ENCODE data around the gene SERPINH1.

The SERPINH1 gene

GRCh38 chr11:75533896-75534258 lies 28.2 kb upstream of the SERPINH1 start:
- no peak for DNase-seq

- DNase-seq: no peak
Observed at GRCh38 chr11:75534259-75535069, 27.6 kb upstream of the SERPINH1 start.

DNA sequence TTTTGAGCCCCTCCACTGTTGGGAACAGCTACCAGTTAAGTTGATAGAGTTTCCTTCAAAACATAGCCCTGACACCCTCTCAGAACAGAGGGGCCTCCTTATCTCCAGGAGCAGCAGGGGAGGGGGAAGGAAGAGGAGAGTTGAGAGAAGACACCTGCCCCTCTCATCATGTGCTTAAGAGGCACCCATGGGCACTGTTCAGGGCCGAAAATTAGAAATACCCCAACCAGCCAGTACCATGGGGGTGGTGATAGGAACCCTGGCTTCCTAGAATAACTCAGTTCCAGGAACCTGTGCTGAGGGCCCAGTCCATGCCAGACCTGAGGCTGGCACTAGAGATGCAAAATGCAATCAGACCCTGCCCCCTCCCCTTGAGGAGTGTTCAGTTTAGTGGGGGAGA lies 27.0 kb upstream of the SERPINH1 start:
- DNase-seq: no peak

DNA sequence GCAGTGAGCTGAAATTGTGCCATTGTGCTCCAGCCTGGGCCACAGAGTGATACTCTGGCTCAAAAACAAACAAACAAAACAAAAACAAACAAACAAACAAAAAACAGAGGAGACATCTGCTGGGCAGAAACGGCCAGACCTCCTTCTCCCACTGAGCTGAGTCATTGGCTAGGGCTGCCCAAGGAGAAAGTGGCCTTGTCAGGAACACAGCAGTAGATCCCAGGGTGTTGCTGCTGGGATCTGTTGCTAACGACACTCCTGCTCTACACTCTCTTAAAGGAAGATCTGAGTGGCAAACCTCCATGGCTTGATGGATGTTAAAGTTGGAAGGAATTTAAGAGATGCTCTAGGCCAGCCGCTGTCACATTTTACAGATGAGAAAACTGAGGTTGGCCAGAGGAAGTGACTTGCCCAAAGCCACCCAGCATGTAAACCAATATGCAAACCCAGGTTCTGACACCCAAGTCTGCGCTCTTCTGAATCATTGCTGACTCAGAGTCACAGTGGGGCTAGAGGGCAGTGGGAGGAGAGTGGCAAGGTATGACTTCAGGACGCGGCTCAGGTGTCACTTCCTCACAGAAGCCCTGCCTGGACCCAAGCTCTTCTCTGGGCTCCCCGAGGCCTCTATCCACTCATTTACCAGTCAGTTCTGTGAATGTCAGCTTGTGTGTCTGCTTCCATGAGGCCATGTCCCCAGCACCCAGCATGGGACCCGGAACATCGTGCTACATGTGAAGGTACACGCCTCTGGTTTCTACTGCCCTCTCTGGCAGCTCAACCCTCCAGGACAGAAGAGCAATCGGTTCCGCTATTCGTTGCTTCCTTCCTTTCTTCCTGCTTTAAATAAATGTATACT lies 25.0 kb upstream of the SERPINH1 start:
- peak; percentile 55 to 61 for DNase-seq

GRCh38 chr11:75537740-75538139 lies 24.3 kb upstream of the SERPINH1 start:
- no peak for DNase-seq

- DNase-seq: no peak
Observed at GRCh38 chr11:75538150-75538942, 23.7 kb upstream of the SERPINH1 start.

DNA sequence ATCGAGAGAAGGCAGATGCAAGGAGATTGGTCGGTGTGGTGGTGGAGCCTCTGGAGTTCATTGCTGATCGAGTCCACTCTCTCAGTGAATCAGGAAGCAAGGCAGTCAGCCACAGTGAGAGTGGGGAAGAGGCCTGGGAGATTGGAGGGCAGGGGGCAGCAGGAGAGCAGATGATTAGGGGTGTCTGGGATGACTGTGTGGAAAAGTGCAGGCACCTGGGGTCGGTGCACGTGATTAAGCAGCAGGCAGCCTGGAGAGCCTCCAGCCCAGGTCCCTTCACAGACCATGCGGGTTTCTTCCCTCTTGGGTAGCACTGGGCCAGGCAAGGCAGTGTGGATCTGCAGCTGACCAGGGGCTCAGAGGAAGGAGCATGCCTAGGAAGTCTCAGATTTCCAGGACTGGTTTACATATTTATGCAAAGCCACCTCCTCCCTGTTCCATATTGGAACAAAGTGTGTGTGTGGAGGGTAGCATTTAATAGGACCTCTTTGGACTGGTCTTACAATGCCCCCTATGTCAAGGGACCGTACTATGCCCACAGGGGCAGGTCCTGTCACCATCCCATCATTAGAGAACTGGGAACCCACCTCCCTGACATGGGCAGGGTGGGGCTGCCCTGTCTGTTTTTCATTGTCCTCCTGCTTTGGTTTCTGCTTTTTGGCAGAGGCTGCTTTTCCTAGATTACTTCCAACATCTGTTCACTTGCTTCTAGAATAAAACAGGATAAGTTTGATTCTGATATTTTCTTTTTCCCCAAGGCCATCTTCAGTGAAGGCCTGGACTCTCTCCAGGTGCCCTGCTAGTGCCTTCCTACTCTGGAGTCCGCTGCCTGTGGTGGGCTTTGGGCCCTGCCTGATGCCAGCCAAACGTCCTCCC lies 22.4 kb upstream of the SERPINH1 start:
- no peak for DNase-seq

DNA sequence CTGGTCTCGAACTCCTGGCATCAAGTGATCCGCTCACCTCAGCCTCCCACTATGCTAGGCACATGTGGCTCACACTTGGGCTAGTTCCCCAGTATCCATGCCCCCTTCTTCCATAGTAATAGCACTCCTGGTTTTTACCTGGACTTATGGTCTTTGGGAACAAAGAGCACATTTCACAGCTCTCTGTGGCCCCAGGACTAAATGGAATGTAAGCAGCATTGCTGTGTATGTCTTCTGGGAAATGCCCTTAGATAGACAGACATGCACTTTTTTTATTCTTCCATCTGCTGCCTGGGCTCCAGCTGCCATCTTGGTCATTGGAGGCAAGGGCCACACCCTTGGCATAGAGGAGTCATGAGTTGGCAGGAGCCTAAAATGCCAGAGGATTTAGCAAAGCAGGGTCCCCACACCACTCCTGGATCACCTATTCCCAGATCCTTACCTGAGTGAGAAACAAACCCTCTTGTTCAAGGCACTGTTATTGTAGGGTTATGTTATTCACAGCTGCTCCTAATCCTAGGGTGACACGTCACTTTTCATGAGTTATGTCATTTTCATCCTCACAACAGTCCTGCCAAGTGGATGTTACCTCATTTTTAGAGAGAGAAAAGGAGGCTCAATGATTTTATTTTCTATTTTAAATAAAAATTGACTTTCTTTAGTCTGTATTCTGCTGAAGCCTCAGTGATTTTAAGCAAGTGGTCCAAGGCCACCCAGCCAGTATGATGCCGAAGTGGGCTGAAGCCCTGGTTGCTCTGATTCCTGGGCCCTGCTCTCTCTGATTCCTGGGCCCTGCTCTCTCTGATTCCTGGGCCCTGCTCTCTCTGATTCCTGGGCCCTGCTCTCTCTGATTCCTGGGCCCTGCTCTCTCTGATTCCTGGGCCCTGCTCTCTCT lies 20.6 kb upstream of the SERPINH1 start:
- DNase-seq: no peak

DNA sequence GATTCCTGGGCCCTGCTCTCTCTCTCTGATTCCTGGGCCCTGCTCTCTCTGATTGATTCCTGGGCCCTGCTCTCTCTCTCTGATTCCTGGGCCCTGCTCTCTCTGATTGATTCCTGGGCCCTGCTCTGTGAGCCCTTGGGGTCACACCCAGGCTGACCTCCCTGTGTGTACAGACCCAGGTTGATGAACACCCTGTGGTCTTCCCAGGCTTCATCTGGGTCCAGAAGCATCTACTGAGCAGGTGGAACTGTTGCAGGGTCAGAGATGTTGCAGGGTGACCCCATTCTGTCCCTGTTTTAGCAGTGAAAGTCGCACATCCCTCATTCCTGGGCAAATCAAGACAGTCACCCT lies 20.0 kb upstream of the SERPINH1 start:
- DNase-seq: no peak

DNA sequence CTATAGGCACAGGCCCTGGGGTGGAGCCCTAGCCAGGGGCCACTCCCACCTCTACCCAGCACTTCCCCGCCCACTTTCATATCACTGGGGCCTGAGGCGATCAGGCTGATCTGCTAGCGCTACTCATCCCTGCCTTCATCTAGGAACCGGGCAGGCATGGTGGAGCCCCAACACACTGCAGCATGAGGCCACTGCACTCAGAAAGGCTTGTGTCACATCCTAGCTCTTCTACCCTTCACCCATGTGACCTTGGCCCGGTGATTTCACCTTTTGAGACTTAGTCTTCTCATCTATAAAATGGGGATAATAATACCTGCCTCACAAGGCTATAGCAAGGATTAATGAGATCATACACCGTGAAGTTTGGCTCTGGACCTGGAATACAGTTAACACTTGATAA lies 18.2 kb upstream of the SERPINH1 start:
- DNase-seq: no peak

DNA sequence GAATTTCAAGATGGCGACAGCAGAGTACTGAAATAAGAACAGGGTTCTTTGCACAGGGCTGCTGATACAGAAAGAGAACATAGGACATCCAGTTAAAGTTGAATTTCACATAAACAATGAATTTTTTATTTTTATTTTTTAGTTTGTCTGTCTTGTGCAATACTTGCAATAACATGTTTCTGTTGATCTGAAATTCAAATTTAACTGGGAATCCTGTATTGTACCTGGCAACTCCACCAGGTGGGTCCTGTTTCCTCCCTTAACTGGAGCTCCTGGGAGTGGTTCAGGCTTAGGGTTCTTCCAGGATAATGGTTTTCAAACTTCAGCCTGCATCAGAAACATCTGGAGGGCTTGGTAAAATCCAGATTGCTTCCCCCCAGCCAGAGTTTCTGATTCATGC lies 14.9 kb upstream of the SERPINH1 start:
- DNase-seq: no peak

- DNase-seq: peak; percentile 41 to 58
Observed at GRCh38 chr11:75547617-75548058, 14.4 kb upstream of the SERPINH1 start.

DNA sequence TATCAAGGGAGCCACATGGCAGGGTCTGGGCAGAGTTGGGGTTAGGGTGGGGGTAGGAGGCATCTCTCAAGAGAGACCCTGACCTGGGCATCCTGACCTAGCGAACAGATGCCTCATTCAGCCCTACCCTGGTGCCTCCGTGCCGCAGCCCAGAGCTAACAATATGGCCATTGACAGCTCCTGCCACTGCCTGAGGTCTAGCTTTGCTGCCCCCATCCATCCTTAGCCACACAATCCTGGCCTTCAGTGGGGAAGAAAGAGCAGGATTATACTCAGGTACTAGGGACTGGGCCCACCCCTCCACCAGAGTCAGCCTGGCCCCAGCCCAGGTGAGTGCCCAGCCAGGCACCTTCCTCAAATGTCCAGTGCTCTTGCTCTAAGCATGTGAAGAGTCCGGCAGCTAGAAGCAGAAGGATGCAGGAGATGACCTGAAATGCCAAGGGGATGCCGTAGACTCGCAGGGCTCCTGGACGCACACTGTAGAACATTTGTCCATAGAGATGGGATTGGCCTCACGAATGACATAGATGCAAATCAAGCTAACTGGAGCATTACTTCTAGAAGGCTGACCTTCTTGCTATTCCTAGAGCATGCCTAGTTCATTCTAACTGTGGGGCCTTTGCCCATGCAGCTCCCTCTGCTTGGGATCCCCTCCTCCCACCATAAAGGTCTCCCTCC lies 13.3 kb upstream of the SERPINH1 start:
- no peak for DNase-seq

- DNase-seq: no peak
Observed at GRCh38 chr11:75549370-75549958, 12.6 kb upstream of the SERPINH1 start.

DNA sequence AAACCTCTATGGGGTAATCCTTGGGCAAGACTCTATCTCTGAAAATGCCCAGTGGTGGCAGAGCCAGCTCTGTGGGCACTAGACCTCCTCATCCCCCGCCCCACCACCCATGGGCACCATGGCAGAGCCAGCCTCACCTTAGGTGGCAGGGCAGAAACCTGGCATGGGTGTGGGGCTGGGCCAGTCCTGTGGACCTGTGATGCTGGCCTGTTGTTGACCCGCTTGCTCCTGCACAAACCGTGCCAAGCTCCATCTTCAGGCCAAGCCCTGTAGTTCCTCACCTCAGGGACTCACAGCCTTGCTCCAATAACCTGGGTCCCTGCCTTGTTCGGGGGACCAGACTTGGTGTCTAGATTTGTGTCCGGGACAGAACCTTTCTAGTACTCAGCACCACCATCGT lies 8.9 kb upstream of the SERPINH1 start:
- DNase-seq: no peak

GRCh38 chr11:75553889-75554257 lies 8.2 kb upstream of the SERPINH1 start:
- DNase-seq: no peak

DNA sequence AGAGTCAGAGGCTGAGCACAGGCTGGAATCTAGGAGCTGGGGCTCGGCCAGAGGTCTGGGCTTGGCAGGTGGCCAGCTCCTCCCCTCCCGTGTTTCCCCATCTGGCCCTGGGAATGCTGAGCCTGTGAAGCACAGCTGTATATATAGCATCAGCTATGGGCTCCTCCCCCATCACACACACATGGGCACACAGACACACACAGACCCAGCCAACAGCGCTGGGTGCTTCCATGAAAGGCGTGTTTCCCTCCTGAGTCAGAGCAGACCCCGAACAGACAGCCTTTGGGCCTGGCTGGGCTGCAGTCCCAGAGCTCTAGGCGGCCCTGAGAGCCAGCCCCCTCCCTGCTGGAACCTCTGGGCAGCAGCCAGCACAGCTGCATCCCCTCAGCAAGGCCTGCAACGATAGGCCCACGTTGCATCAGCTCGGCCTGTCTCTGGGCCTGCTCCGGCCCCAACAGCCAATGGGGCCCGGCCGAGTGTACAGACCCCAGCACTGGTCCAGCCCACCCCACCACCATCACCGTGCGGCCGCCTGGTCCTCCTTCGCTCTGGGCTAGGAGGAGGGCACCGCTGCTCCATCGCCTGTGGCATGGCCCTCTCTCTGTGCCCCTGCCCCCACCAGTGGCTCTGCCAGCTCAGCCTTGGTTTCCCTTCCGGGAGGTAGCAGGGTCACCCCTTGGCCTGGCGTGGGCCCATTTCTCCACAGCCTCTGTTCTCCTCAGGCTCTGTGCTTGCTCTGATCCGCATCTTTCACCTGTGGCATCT lies 7.6 kb upstream of the SERPINH1 start:
- DNase-seq: no peak

DNA sequence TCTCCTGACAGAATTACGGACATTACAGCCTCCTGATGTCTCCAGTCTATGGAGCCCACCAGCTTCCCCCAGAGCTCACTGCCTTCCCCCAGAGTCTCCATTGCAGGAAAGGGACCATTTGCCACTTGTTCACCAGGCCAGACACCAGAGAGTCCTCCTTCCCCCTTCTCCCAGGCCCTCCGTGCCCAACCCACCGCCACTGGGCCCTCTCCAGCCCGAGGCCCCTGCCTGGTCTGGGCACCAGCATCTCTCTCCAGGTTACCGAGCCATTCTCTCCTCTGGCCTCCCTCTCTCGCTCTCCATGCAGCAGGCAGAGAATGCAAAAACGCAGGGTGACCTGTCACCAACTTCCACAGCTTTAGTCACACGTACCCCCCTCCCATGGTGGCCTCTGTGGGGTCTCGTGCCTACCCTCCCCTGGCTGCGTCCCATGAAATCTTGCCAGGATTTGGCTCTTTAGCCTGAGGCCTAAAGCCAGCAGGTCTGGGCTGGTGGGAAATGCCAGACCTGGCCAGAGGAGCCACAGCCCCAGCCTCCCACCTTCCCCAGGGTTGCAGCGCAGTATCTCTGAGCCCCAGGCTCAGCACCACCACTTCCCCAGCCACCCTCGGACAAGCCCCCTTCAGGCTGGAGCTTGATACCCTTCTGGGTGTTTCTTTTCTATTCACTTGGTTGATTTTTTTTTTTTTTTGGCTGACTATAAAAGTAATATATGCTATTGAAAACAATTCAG lies 6.8 kb upstream of the SERPINH1 start:
- no peak for DNase-seq

DNA sequence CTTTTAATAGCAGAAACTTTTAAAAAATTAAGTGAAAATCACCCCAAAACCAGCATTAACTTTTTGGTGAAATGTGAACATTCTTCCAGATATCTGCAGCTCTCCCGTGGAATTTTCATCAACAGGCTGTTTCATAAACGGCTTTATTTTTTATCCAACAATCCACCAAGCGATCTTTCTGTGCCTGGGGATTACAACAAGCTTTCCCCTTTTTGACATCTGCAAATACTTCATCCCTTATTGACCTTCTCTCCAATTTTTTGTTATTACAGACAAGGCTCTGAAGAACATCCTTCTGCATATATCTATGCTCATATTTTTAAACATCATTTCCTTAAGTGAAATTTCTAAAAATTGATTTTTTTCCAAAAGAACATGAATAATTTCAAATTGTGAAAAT lies 5.8 kb upstream of the SERPINH1 start:
- DNase-seq: no peak

All from activated CD4-positive, alpha-beta T cell treated with anti-CD3 and anti-CD28 coated beads, Interleukin-2, amount 50 U/mL, for 48 hours (primary cell).